Measurements from ENCODE around the gene CFAP221. TPM values are rescaled to one million over a fixed set of nuclear protein-coding genes. Genes with fewer than 3 reads are reported as not detected.
A peak's percentile ranks its signal among the peaks of the same experiment; 100 is the strongest.

Gene CFAP221
- total and polyA plus RNA-seq, 2 experiments from 2014 or later, result 0.42 to 0.65 TPM

DNA sequence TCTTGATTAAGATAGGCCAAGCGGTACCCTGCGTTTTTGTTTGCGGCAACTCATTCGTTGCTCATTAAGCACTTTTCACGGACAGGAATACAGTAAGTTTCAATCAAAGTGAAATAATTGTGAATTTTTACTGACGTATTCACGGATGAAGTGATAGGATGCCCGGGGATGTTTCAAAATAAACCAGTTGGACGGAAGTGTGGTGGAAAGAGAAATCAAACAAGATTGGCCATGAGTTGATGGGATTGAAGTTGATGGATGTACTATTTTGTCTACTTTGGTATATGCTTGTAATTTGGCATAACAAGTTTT, 135.2 kb downstream of the CFAP221 start:
- no peaks in the 10 kb centered on the region for H3K9me2 ChIP-seq (ENCODE audit: insufficient read depth)
- no peaks in the 10 kb centered on the region for H3K27me3 ChIP-seq (ENCODE audit: insufficient read depth)
- peak overlapping the region; percentile 99 for H3K4me2 ChIP-seq
- no peaks in the 10 kb centered on the region for H3K36me3 ChIP-seq (ENCODE audit: insufficient read depth)
- H3K4me3 ChIP-seq, result peak overlapping the region; percentile 99
- no peak overlapping the region for H3K27ac ChIP-seq (ENCODE audit: low read depth)
- Mint-ChIP-seq H3K36me3 (ENCODE audit: low read depth) (peaks cover 30% of the 10 kb centered on the region), H3K9me3 (no peaks in the 10 kb centered on the region), H3K27me3 (ENCODE audit: insufficient read depth, low read depth, poor library complexity) (peaks cover 9% of the 10 kb centered on the region), H3K4me3 (peak overlapping the region; percentile 87), H3K4me1 (peaks cover 49% of the 10 kb centered on the region), H3K27ac (peak overlapping the region; percentile 53)
- H3K79me2 ChIP-seq (replicated peaks; ENCODE audit: insufficient read depth), result peaks cover 20% of the 10 kb centered on the region
- H2AFZ ChIP-seq, result peak overlapping the region; percentile 90
- no peak for DNase-seq (ENCODE audit: low spot score)
- peaks cover 15% of the 10 kb centered on the region for H4K20me1 ChIP-seq (replicated peaks; ENCODE audit: insufficient read depth)
- no peaks in the 10 kb centered on the region; the same call in 1 of the 2 replicates for H3F3A ChIP-seq (replicated peaks; ENCODE audit: low read depth)
- ATAC-seq, result no peak
- TF ChIP-seq ZNF331 (CRISPR knock-in tag; IDR thresholded peaks at IDR 0.05; ENCODE audit: low read depth) (no peak), POLR2AphosphoS5 (IDR thresholded peaks at IDR 0.05; ENCODE audit: low read depth) (no peak), JUNB (IDR thresholded peaks at IDR 0.05; ENCODE audit: unreplicated experiment) (no peak)
- TF ChIP-seq, protein P1, sequence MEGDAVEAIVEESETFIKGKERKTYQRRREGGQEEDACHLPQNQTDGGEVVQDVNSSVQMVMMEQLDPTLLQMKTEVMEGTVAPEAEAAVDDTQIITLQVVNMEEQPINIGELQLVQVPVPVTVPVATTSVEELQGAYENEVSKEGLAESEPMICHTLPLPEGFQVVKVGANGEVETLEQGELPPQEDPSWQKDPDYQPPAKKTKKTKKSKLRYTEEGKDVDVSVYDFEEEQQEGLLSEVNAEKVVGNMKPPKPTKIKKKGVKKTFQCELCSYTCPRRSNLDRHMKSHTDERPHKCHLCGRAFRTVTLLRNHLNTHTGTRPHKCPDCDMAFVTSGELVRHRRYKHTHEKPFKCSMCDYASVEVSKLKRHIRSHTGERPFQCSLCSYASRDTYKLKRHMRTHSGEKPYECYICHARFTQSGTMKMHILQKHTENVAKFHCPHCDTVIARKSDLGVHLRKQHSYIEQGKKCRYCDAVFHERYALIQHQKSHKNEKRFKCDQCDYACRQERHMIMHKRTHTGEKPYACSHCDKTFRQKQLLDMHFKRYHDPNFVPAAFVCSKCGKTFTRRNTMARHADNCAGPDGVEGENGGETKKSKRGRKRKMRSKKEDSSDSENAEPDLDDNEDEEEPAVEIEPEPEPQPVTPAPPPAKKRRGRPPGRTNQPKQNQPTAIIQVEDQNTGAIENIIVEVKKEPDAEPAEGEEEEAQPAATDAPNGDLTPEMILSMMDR (conservative IDR thresholded peaks at IDR 0.05; ENCODE audit: low read depth in 2 of 2), result no peak
- TF ChIP-seq, protein P2, sequence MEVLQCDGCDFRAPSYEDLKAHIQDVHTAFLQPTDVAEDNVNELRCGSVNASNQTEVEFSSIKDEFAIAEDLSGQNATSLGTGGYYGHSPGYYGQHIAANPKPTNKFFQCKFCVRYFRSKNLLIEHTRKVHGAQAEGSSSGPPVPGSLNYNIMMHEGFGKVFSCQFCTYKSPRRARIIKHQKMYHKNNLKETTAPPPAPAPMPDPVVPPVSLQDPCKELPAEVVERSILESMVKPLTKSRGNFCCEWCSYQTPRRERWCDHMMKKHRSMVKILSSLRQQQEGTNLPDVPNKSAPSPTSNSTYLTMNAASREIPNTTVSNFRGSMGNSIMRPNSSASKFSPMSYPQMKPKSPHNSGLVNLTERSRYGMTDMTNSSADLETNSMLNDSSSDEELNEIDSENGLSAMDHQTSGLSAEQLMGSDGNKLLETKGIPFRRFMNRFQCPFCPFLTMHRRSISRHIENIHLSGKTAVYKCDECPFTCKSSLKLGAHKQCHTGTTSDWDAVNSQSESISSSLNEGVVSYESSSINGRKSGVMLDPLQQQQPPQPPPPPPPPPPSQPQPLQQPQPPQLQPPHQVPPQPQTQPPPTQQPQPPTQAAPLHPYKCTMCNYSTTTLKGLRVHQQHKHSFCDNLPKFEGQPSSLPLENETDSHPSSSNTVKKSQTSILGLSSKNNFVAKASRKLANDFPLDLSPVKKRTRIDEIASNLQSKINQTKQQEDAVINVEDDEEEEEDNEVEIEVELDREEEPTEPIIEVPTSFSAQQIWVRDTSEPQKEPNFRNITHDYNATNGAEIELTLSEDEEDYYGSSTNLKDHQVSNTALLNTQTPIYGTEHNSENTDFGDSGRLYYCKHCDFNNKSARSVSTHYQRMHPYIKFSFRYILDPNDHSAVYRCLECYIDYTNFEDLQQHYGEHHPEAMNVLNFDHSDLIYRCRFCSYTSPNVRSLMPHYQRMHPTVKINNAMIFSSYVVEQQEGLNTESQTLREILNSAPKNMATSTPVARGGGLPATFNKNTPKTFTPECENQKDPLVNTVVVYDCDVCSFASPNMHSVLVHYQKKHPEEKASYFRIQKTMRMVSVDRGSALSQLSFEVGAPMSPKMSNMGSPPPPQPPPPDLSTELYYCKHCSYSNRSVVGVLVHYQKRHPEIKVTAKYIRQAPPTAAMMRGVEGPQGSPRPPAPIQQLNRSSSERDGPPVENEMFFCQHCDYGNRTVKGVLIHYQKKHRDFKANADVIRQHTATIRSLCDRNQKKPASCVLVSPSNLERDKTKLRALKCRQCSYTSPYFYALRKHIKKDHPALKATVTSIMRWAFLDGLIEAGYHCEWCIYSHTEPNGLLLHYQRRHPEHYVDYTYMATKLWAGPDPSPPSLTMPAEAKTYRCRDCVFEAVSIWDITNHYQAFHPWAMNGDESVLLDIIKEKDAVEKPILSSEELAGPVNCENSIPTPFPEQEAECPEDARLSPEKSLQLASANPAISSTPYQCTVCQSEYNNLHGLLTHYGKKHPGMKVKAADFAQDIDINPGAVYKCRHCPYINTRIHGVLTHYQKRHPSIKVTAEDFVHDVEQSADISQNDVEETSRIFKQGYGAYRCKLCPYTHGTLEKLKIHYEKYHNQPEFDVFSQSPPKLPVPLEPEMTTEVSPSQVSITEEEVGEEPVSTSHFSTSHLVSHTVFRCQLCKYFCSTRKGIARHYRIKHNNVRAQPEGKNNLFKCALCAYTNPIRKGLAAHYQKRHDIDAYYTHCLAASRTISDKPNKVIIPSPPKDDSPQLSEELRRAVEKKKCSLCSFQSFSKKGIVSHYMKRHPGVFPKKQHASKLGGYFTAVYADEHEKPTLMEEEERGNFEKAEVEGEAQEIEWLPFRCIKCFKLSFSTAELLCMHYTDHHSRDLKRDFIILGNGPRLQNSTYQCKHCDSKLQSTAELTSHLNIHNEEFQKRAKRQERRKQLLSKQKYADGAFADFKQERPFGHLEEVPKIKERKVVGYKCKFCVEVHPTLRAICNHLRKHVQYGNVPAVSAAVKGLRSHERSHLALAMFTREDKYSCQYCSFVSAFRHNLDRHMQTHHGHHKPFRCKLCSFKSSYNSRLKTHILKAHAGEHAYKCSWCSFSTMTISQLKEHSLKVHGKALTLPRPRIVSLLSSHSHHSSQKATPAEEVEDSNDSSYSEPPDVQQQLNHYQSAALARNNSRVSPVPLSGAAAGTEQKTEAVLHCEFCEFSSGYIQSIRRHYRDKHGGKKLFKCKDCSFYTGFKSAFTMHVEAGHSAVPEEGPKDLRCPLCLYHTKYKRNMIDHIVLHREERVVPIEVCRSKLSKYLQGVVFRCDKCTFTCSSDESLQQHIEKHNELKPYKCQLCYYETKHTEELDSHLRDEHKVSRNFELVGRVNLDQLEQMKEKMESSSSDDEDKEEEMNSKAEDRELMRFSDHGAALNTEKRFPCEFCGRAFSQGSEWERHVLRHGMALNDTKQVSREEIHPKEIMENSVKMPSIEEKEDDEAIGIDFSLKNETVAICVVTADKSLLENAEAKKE (CRISPR knock-in tag; IDR thresholded peaks at IDR 0.05), result no peak
- H3K4me1 ChIP-seq (ENCODE audit: insufficient read depth), result peaks cover 11% of the 10 kb centered on the region; the same call in 1 of the 2 replicates

All from GM23338 (cell line).